ENCODE results near the gene KIF1B.

DNA sequence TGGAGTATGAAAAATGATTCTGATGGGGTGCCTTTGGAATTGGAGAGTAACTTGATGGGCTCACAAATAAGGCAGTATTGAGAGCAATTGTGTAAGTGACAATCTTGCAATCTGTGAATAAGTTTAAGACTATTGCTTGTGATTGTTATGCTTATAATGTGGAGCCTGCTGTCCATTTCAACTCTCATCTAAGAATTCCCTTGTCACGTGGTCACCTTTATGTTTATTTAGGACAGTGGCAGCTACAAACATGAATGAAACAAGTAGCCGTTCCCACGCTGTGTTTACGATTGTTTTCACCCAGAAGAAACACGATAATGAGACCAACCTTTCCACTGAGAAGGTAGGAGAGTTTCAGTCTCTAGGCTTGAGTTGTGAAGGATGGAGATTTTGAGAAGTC is 57.6 kb downstream of the KIF1B start:
- TF ChIP-seq FOXK2 (IDR thresholded peaks at IDR 0.05) = no peak
- TF ChIP-seq FOXA1 (IDR thresholded peaks at IDR 0.05) = no peak
- no peak for TF ChIP-seq SP1 (IDR thresholded peaks at IDR 0.05)
- no peak for TF ChIP-seq BHLHE40 (IDR thresholded peaks at IDR 0.05; ENCODE audit: borderline replicate concordance)
- TF ChIP-seq, protein P1, sequence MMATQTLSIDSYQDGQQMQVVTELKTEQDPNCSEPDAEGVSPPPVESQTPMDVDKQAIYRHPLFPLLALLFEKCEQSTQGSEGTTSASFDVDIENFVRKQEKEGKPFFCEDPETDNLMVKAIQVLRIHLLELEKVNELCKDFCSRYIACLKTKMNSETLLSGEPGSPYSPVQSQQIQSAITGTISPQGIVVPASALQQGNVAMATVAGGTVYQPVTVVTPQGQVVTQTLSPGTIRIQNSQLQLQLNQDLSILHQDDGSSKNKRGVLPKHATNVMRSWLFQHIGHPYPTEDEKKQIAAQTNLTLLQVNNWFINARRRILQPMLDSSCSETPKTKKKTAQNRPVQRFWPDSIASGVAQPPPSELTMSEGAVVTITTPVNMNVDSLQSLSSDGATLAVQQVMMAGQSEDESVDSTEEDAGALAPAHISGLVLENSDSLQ (IDR thresholded peaks at IDR 0.05) = no peak
